Measurements from ENCODE around the gene HECW1.

The HECW1 gene

DNA sequence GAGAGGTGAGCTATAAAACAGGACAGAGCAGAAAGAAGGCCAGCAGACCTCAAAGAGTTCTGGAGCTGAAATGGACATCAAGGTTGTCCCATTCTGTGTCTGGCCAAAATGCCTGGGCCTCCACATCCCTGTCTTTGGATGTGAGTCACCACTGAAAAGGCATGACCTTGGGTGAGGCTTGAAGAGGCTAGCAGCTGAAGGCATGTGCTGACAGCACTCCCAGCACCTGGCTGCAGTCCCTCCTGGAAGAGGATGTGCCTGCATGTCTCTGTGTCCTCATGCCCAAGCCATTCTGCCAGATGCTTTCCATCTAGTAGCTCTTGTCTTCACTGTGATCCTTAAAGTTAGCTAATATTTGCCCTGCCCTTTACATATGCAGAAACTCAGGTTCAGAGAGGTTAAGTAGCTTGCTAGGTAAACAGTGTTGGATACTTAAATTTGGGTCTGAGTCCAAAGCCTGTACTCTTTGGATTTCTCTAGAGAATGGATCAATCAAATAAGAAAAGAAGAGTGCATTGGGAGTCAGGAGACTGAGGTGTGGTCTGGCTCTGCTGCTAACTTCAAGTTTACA is 35.8 kb downstream of the HECW1 start:
- no peak for DNase-seq (ENCODE audit: low spot score)

DNA sequence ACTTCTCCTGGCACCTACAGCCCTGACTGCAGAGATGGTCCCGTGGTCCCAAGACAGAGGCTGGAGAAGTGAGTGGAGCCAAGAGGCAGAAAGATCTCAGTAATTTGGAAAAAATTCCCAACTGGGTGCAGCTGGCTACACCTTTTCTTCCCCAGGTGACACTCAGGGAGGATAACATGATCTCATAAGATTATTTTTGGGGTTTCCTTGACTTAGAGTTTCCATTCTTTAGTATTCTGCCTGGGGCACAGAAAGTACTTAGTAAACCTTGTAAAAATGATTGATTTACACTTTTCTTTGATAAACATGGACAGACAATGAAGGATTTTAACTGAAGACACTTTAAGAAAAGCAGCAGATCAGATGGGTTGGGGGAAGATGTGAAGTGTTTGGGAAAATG is 38.6 kb downstream of the HECW1 start:
- no peak for DNase-seq (ENCODE audit: low spot score)

DNA sequence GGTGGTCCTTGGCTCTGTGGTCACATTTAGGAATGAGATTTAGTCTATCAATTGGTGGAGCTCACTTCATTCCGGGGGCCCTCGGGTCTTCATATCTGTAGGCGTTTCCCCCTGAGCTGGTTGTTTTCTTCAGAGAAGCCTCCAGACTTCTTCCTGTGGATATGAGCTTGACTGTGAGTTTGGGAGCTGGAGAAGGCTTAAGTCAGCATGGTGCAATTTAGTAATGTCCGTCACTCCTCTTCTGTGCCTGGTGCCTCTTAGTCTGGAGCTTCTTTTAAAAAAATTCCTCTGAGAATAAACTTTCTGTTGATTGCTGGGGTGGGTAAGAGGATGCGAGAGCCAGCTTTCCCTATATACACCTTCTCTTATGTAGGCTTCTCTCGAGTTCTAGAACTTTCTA is 40.2 kb downstream of the HECW1 start:
- no peak for DNase-seq (ENCODE audit: low spot score)

DNA sequence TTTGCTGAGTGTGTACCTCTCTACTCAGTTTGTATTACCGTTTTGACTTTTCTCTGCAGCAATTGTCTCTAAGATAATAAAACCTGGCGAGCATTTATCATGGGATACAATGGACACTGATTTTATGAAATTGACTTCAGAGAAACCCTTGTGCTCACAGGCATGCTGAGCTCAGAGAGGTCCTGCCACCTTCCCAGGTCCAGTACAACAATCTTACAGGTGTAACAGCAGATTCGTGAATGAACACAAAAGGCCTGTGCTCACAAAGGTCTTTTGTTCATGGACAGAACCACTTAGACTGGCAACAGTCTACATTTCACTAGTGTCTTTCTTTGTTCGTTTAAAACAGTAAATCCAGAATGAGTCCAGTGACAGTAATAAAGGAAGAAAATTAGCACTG is 43.2 kb downstream of the HECW1 start:
- DNase-seq (ENCODE audit: low spot score) = no peak

DNA sequence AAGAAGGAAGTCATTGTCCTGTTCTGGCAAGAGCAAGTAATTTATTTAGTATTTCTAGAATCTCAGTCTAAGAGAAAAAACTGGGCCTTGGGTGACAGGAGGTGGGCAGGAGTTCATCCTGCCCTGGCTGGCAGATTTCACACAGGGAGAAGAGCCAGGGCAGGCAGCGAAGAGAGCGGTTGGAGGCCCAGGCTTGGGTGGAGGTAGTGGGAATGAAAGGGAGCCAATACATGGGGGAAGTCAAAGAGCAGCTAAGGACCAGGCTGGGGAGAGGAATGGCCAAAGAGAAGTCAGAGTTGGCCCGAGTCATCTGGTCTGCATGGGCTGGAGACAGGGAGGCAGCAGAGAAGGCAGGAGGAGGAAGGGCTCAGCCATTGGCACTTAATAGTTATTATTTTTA is 51.4 kb downstream of the HECW1 start:
- DNase-seq (ENCODE audit: low spot score) = no peak

DNA sequence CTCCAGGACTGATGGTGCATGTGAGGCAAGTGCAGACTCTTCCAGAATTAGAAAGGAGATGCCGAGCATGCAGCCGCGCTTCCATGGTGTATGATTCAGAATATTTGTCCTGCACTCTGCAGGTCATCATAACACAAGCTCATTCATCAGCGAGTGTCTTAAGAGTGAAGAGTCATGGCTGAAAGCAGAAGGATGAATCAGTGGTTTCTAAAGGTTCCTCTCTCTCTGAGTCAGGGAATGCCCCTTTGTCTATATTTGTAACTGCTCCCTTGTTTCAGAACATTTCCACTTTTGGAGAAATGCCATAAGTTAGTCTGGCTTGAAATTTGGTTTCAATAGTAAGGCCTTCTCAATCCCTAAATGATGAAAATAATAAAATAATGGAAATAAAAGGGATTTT is 52.3 kb downstream of the HECW1 start:
- DNase-seq (ENCODE audit: low spot score) = no peak

DNA sequence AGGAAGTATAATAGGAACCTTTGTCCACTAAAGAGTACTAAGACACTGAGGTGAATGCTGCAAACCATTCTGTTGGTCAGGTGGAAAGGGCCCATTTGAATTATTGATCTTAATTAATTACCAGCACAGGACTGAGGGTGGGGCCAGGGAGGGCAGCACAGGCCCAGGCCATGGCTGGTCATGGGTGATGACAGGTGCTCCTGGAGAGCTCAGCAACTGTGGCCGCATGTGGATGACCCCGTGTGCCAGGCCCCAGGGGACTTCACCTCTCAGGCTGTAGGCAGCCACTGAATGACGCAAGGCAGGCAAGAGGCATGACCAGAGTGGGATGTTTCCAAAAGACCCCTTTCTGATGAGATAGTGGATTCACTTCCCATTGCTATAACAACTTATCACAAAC is 54.2 kb downstream of the HECW1 start:
- no peak for DNase-seq (ENCODE audit: low spot score)

DNA sequence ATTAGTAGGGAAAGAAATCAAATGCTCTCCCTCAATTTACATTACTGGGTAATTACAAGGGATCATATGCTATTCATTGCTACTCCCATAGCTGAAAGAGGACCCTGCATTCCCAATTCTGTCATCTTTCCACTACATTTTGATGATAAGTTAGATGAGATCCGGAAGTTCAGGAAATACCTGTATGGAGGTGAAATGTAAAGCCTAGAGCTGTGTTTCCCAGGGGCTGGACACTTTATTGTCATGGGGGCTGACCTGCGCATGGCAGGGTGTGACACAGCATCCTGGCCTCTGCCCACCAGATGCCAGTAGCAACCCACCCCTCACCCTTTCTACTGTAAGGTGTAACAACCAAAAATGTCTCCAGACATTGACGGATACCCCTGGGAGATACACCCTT is 56.6 kb downstream of the HECW1 start:
- DNase-seq (ENCODE audit: low spot score) = no peak

DNA sequence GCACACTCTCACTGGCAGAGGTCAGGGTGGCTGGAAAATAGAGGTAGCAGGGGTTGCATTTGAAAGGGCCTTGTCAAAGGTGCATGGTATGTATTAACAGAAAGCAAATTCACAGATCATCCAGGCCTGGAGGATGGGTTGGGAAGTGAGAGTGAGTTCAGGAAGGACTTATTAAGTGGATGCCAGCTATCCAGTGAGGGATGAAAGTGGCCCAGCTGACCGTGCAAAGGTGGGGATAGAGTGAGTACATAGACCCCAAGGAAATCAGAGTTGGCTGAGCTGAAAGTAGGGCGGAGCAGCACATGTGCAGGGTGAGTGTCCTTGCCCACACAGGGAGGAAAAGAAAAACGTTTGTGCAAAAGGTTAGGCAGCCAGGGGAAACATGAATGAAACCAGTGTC is 58.1 kb downstream of the HECW1 start:
- no peak for DNase-seq (ENCODE audit: low spot score)

DNA sequence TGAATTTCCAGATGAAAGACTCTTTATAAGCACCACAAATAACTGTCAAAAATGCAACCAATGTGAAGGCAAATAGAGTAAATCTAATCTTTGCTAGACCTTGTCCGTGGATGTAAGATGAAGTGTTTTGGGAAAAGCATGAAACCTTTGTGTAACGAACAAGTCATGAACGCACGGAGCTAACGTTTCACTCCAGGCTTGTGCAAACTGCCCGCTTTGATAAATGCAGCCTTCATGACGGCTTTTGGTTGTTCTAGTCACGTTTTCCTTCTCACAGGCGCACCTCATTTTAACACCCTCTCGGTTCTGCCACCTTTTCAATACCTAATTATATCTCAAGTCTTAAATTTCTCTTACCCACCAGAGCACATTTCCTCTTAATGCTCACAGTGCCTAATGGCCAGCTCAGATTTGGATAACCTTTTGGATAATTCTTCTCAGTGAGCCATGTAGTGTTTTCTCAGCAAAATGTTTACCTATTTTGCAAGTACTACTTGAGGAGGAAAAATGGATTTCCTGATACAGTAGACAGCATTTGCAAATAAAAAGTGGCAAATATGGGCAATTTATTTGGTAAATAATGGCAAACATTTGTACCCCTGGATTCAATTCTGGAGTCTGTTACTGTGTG is 63.2 kb downstream of the HECW1 start:
- DNase-seq (ENCODE audit: low spot score) = no peak

DNA sequence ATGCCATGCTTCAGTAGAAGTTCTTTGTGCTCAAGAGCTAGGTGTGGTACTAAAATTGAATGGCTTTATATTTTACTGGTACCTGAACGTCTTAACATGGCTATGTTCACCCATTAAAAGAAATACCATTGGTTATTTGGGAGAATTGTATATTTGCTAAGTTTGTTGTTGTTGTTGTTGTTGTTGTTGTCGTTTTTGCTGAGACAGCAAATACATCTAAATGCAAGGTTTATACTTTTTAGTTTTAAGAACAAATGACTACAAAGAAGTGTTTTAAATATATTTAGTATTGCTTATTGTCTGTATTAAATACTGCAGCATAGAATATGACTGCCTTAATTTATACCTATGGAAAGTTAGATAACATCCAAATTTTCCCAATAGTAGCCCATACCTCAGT is 66.9 kb downstream of the HECW1 start:
- DNase-seq (ENCODE audit: low spot score) = no peak

DNA sequence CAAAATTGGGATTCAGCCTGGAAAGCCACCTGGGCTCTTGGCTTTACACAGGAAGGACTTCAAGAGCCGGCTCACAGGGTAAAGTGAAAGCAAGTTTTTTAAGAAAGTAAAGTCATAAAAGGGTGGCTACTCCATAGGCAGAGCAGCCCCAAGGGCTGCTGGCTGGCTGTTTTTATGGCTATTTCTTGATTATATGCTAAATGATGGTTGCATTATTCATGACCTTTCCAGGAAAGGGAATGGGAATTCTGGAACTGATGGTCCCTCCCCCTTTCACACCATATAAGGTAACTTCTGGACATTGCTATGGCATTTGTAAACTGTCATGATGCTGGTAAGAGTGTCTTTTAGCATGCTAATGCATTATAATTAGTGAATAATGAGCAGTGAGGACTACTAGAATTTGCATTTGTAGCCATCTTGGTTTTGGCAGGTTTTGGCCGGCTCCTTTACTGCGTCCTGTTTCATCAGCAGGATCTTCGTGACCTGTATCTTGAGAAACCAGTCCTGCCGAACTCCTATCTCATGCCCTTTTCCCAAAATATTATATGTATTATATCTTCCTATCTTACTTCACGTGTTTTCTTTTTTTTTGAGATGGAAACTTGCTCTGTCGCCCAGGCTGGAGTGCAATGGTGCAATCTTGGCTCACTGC is 80.5 kb downstream of the HECW1 start:
- no peak for DNase-seq (ENCODE audit: low spot score)

DNA sequence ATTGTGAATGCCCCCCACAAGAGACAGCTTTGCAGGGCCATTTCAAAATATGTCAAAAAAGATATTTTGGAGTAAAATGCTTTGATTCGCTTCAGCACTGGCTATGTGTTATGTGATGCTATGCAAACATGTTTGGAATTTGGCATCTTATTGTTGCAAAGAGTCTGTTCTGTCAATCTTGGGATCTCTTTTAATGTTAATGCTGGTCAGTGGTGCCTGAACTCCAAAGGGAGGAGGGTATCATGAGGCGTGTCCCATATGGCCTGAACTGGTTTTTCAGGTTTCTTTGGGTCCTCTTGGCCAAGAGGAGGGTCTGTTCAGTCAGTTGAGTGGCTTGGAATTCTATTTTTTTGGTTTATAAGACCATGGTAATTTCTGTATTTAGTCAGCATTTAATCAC is 81.4 kb downstream of the HECW1 start:
- DNase-seq (ENCODE audit: low spot score) = no peak

DNA sequence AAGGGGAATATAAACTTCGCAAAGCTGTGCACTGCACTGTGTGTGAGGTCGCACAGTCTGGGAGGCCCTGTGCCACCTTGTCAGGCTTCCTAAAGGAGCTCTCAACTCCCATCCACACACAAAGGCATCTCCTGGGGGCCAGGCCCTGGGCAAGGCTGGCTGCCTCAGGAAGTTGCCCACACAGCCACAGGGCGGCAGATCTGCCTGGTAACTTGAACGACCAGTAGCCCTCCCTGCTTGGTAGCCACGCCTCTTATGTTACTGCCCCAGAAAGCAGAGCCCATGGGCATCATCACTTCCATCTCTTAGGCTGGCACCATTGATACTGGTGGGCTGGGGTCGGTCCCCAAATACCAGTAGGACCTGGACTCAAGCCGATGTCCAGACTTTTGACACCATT is 82.8 kb downstream of the HECW1 start:
- DNase-seq (ENCODE audit: low spot score) = no peak

DNA sequence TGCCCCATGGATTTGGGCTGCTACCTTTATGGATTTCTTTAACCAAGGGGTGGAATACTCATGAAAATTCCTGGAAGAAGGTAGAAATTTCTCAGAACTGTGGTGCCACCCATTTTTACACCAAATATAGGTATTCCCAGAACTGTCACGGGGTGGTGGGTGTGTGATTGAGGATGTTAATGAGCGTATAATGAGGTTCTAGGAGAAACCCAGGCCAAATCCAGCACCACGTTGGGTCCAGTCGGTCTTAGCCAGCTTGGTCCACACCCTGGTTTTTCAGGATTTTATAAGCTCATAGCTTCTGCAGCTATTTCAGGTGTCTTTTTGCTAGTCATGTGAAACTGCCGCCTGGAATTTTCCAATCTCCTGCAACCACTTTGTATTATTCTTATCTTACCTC is 83.3 kb downstream of the HECW1 start:
- DNase-seq (ENCODE audit: low spot score) = no peak

DNA sequence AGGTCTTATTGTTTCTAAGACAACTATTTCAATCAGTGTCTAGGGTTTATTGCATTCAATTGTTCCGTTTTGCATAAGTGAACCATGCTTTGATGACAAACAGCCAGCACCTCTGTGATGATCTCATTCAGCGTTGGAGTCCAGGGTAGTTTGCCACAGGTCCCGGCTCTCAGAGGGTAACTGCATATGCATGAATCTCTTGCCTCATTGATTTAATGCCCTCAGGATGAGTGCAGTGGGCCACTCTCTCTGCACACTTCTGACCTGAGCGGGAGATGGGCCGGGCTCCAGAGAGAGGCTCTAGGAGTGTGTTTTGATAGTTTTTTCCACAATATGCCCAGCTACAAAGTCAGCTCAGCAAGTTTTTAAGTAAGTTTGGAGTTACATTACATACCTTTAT is 83.9 kb downstream of the HECW1 start:
- DNase-seq (ENCODE audit: low spot score) = no peak

DNA sequence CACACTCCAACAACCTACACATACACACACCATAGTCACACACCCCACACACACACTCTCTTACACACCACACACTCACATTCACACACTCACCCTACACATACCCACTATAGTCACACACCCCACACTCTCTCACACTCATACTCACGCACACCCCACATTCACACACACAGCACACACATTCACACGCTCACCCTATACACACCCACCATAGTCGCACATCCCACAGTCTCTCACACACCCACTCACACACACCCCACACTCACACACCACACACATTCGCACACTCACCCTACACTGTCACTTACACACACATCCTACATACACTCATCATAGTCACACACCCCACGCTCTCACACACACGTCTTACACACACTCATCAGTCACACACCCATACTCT is 85.6 kb downstream of the HECW1 start:
- no peak for DNase-seq (ENCODE audit: low spot score)

DNA sequence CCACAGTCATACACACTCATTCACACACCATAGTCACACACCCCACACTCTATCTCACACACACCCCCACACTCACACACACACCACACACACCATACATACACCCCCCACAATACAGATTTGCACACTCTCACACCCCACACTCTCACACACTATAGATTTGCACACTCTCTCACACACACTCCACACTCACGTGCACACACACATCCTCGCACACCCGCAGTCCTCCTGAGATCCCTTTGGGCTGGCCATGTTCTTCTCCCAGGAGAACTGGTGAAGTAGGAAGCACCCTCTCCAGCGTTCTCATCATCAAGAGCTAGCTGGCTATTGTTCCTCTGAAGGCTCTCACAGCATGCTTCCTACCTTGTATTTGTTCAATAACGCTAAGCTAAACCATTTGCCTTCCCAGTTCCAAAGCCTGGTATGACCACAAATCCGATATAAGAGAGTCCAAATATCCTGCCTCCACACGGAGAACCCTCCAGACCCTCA is 86.2 kb downstream of the HECW1 start:
- no peak for DNase-seq (ENCODE audit: low spot score)

DNA sequence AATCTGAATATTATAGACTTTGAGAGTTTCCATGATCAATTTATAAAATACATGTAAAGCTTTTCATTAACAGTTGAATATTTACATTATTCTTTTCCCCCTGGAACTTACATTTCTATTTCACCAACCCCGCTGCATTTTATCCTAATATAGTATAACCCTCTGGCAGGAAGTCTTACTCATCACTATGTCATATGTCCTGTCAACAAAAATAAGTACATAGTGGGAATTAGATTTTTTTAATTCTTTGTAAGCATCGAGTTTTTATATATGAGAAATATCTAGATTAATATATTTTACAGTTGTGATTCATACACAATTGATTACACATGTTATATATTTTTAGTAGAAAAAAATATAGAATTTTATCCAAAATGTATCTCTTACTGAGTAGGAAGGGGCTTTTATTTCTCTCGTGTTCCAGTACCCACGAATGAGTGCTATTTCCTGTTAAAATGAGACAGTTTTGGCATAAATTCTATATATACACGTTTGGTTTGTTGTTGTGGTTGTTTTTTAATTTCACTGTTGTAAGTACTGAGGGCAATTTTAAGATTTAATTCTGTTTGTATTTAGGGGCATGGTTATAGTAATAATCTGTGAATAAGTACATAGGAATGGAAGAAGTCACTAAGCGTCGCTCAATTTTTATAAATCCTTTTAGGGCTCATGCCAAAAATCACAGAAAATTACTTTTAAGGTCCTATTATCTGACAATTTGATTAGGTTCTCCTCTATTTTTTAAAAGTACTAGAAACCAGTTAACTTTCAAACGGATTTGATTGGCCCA is 87.1 kb downstream of the HECW1 start:
- no peak for DNase-seq (ENCODE audit: low spot score)

DNA sequence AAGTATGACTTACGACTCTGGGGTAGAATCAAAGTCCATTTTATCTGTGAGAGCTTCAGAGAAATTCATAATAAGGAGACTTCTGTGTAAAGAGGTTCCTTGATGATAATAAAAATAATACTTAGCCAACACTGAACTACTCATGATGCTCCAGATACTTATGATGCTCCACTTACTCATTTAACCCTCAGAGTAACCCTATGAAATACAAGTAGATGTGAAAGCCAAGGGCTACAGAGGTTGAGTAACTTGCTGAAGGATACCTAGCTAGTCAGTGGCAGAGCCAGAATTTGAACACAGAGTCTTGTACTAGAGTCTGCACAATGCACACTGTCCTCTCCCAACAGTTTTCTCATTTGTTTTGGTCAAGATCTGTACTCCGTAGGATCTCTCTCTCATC is 89.5 kb downstream of the HECW1 start:
- no peak for DNase-seq (ENCODE audit: low spot score)

DNA sequence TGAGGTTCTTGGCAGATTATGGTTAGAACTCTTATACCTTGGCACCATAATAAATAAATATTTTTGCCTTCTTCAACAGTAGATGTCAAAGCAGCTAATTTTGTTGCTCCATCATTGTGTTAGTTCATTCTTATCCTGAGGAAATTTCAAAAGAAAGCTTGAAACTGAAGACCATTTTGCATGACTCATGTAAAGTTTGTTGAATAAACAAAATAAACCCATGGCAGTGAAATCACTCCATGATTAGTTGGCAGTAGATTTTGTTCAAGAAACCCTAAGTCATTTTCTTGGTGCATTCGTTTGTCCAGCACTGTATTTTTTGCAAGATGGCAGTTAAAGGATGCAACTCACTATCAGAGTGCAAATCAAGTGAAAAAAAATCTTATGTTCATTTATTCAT is 91.6 kb downstream of the HECW1 start:
- DNase-seq (ENCODE audit: low spot score) = no peak

DNA sequence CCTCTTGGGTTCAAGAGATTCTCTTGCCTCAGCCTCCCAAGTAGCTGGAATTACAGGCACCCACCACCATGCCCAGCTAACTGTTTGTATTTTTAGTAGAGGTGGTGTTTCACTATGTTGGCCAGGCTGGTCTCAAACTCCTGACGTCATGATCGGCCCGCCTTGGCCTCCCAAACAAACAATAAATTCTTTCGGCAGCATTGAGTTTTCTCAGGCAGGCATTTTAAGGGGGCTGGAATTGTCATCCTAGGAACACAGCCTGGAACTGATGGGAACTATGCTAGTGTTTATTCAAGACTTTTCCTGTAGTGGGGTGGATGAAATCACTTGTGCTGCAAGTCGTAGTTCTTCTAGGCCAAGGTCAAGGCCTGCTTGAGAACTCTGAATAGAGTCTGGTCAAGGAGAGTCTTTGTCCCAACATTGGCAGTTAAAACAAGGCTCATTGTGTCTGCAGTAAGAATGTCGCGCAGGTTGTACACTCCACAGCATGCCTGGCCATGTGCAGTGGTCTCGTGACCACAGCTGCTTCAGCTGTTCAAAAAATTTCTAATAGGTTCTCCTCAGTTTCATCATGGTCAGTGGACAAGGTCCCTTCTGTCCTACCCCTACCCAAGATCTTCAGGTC is 92.8 kb downstream of the HECW1 start:
- DNase-seq (ENCODE audit: low spot score) = no peak

DNA sequence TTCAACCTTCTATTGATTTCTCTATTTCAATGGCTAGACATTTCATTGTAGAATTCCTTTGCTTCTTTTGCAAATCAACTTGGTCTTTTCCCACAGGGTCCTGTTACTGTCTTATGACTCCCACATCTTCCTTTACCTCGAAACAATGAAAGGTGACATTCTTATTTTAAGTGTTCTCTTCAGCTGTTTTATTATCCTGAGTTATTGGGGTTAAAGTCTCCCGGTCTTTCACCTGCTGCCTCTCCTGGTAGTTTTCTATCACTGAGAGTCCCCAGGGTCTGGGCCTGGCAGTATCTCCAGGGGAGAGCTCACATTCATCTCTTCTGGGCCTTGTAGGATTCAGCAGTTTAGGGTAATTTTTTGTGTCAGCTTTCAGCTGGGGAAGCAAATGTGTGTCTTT is 95.8 kb downstream of the HECW1 start:
- DNase-seq (ENCODE audit: low spot score) = no peak

Measured in hematopoietic multipotent progenitor cell treated with erythropoietin and hydrocortisone succinate and interleukin-3 and kit ligand, for 17 days (in vitro differentiated cells).